Ovary (tissue), 9 donors: ENCODE results near the gene KDELR3. TPM values are rescaled to one million over a fixed set of nuclear protein-coding genes. Genes with fewer than 3 reads are reported as not detected.

Experiments used
- DNase-seq, 5 donors: peaks; one replicate each; pipeline ENCODE4 v3.0.0-alpha.2; 2019 to 2020
- H3K27ac ChIP-seq, 2 donors: fragments of 200-600 bp; one replicate each; pipeline versions ENCODE4 v1.5.1 to v1.8.0; 2019 to 2022
- H3K27me3 ChIP-seq: fragments of 200-600 bp; one replicate; pipeline ENCODE4 v1.8.0; 2022
- H3K36me3 ChIP-seq: fragments of 200-600 bp; sonication (generic); one replicate; pipeline ENCODE4 v1.5.1; 2019
- H3K4me1 ChIP-seq: one replicate; pipeline ENCODE4 v1.8.1; 2013; ENCODE audit warnings: mild to moderate bottlenecking, moderate library complexity; ENCODE audit not compliant: insufficient read depth
- H3K4me3 ChIP-seq: fragments of 200-600 bp; sonication (generic); one replicate; pipeline ENCODE4 v1.5.1; 2017
- H3K9me3 ChIP-seq, 2 donors: fragments of 200-600 bp in 1 of 2; sonication (generic) in 1 of 2; one replicate each; pipeline versions ENCODE4 v1.5.1 to v1.8.1; 2013 to 2019; ENCODE audit warnings: mild to moderate bottlenecking in 1 of 2, moderate library complexity in 1 of 2
- CTCF ChIP-seq, 3 donors: fragments of 450-650 bp in 2 of 3; fragments of 200-600 bp in 1 of 3; IDR thresholded peaks; one replicate each; pipeline versions ENCODE4 v1.5.1 to v1.8.0; 2016 to 2022; ENCODE audit warnings: antibody characterized with exemption in 3 of 3, mild to moderate bottlenecking in 1 of 3
- EP300 ChIP-seq: sonication (generic); formaldehyde crosslinking; IDR thresholded peaks from one replicate; pipeline ENCODE4 v1.6.1; 2017; ENCODE audit warnings: antibody characterized with exemption
- POLR2A ChIP-seq: fragments of 450-650 bp; IDR thresholded peaks from one replicate; pipeline ENCODE4 v1.6.1; 2017; ENCODE audit warnings: antibody characterized with exemption, mild to moderate bottlenecking, moderate library complexity
- WGBS, 3 donors: extraction: QIAGEN DNeasy Blood & Tissue Kit in 1 of 3; methylation state at CpG; one replicate each; pipeline versions ENCODE4 v1.1.5 to v1.1.7; 2013 to 2017; 5-methylcytosine and 5-hydroxymethylcytosine counted together
- intact Hi-C, 4 donors: fragments of 100-400 bp; cut with DNase I; formaldehyde crosslinking; loops; one replicate each; pipeline versions ENCODE4 v1.11.0 to v1.15.1; 2022 to 2023
- polyA plus RNA-seq, 2 donors: library from polyadenylated mRNA; stranded (reverse); fragments of 200-250 nt in 1 of 2; fragments of 350-450 nt in 1 of 2; fragmentation: Illumina TruSeq in 1 of 2; extraction: RNeasy Lipid Tissue Mini Kit (QIAGEN cat#74804) in 1 of 2; gene quantifications; one replicate each; pipeline ENCODE4 v1.2.3, GENCODE V29; 2013 to 2014
- total RNA-seq, 7 donors: library from RNA; depleted of rRNA in 2 of 7; stranded (reverse); fragments of >200 nt in 2 of 7; fragmentation: NEBNext Ultra II Directional in 3 of 7; extraction: Animal tissue kit (Norgen Biotek cat#: 25700) in 3 of 7; gene quantifications; one replicate each; pipeline versions ENCODE4 v1.1.0 to v1.2.4, GENCODE V29; 2016 to 2023
- donor health status: DM: no; HTN: no; CAD: no; lungs with moderate emphysema.
- donor health status: DM: no; HTN: no; CAD: no.
- donor health status: Bipolar disorder and iron deficiency.
- donor health status: DM: yes; HTN: yes; CAD: no.
- donor health status: DM: no; HTN: no; CAD: no.
- donor health status: DM: yes; HTN: yes; CAD: no.

The KDELR3 gene
- total and polyA plus RNA-seq, 9 donors, result 0.81 to 26.9 (median 2.4) TPM

- Histone ChIP-seq H3K27me3 (no peaks in the 10 kb centered on the region), H3K4me3 (no peak overlapping the region), H3K27ac (no peak overlapping the region), H3K4me1 (no peaks in the 10 kb centered on the region), H3K9me3 (no peaks in the 10 kb centered on the region), H3K36me3 (no peaks in the 10 kb centered on the region)
- WGBS, 3 donors, result 33 to 50% (median 36%) methylated on average over 16 of the region's 16 CpGs
- TF ChIP-seq CTCF (IDR thresholded peaks at IDR 0.05) (no peak), EP300 (no peak), POLR2A (no peak)
- no peak for DNase-seq
- intact Hi-C loops, result loop anchor here in 1 of 4 donors (5.0 kb wide), 1 partner anchor 267 kb away; no protein-coding TSS in a partner anchor
Observed at GRCh38 chr22:38429499-38430068, 38.3 kb upstream of the KDELR3 start.

GRCh38 chr22:38431266-38432010, 36.5 kb upstream of the KDELR3 start:
- intact Hi-C loops, result loop anchor here in 1 of 4 donors (5.0 kb wide), 1 partner anchor 269 kb away; no protein-coding TSS in a partner anchor
- no peaks in the 10 kb centered on the region for H3K27me3 ChIP-seq
- WGBS, 3 donors, result 89 to 92% (median 91%) methylated on average over 12 of the region's 12 CpGs
- H3K36me3 ChIP-seq, result no peaks in the 10 kb centered on the region
- H3K9me3 ChIP-seq, result no peaks in the 10 kb centered on the region
- H3K4me3 ChIP-seq, result no peak overlapping the region
- TF ChIP-seq EP300, result no peak
- no peak for TF ChIP-seq POLR2A
- TF ChIP-seq CTCF (IDR thresholded peaks at IDR 0.05), result no peak
- H3K27ac ChIP-seq, result no peak overlapping the region
- DNase-seq, result no peak
- H3K4me1 ChIP-seq, result no peaks in the 10 kb centered on the region

- Histone ChIP-seq H3K36me3 (no peaks in the 10 kb centered on the region), H3K27ac (no peak overlapping the region), H3K27me3 (no peaks in the 10 kb centered on the region), H3K4me3 (no peak overlapping the region), H3K9me3 (no peaks in the 10 kb centered on the region), H3K4me1 (no peaks in the 10 kb centered on the region)
- DNase-seq, result no peak
- TF ChIP-seq CTCF (IDR thresholded peaks at IDR 0.05), result no peak
- TF ChIP-seq EP300, result no peak
- no peak for TF ChIP-seq POLR2A
- 15 to 23% (median 19%) methylated on average over 1 of the region's 1 CpG for WGBS, 3 donors
- intact Hi-C loops, result loop anchor here in 1 of 4 donors (5.0 kb wide), 1 partner anchor 270 kb away; no protein-coding TSS in a partner anchor
Observed at GRCh38 chr22:38432264-38432663, 35.6 kb upstream of the KDELR3 start.

- Histone ChIP-seq H3K4me3 (no peak overlapping the region), H3K27me3 (no peaks in the 10 kb centered on the region), H3K36me3 (no peaks in the 10 kb centered on the region), H3K9me3 (no peaks in the 10 kb centered on the region), H3K4me1 (no peaks in the 10 kb centered on the region), H3K27ac (no peak overlapping the region)
- intact Hi-C loops, result loop anchor here in 1 of 4 donors (5.0 kb wide), 1 partner anchor 272 kb away; no protein-coding TSS in a partner anchor
- TF ChIP-seq EP300 (no peak), POLR2A (no peak), CTCF (IDR thresholded peaks at IDR 0.05) (no peak)
- 82 to 88% (median 84%) methylated on average over 8 of the region's 8 CpGs for WGBS, 3 donors
- DNase-seq, result no peak
Observed at GRCh38 chr22:38433871-38434270, 34.0 kb upstream of the KDELR3 start.
